Skeletal muscle tissue (tissue), 4 donors: ENCODE measurements around the gene COG4. TPM values are rescaled to one million over a fixed set of nuclear protein-coding genes. Genes with fewer than 3 reads are reported as not detected.
A peak's percentile ranks its signal among the peaks of the same experiment; 100 is the strongest.
"Not testable (repeated sequence)": the region's sequence is repeated elsewhere in the genome, so short reads cannot be mapped to it uniquely, and the experiment has no call there.

Experiments used
- H3K27ac ChIP-seq: one replicate; pipeline ENCODE4 v1.7.0; 2013; ENCODE audit warnings: mild to moderate bottlenecking, low read depth, low read length, inconsistent platforms
- H3K27me3 ChIP-seq, 3 donors: one replicate each; pipeline ENCODE4 v1.7.0; 2013; ENCODE audit warnings: low read length in 3 of 3; ENCODE audit not compliant: control insufficient read depth in 3 of 3, insufficient read depth in 3 of 3
- H3K36me3 ChIP-seq, 3 donors: one replicate each; pipeline ENCODE4 v1.7.0; 2013; ENCODE audit warnings: low read length in 3 of 3; ENCODE audit not compliant: control insufficient read depth in 3 of 3, insufficient read depth in 3 of 3
- H3K4me1 ChIP-seq, 3 donors: one replicate each; pipeline ENCODE4 v1.7.0; 2013; ENCODE audit warnings: low read length in 3 of 3, mild to moderate bottlenecking in 3 of 3; ENCODE audit not compliant: control insufficient read depth in 3 of 3, insufficient read depth in 3 of 3
- H3K4me3 ChIP-seq, 3 donors: one replicate each; pipeline ENCODE4 v1.7.0; 2013; ENCODE audit warnings: low read length in 3 of 3
- H3K9ac ChIP-seq, 3 donors: one replicate each; pipeline ENCODE4 v1.7.0; 2013; ENCODE audit warnings: low read length in 3 of 3, mild to moderate bottlenecking in 3 of 3, moderate library complexity in 2 of 3, low read depth in 1 of 3
- H3K9me3 ChIP-seq, 3 donors: one replicate each; pipeline ENCODE4 v1.7.0; 2013; ENCODE audit warnings: low read length in 3 of 3; ENCODE audit not compliant: control insufficient read depth in 3 of 3
- total RNA-seq: library from RNA; depleted of rRNA; stranded (reverse); fragments of >200 nt; gene quantifications from one replicate; pipeline ENCODE4 v1.2.3, GENCODE V29; 2014
- donor health status: Osteomylitis.

COG4 gene
- total RNA-seq, 1 donor from 2014 or later, result 66.8 TPM

GRCh38 chr16:70450142-70451003, 73.0 kb downstream of the COG4 start:
- H3K27me3 ChIP-seq, H3K9ac ChIP-seq, H3K4me3 ChIP-seq, H3K36me3 ChIP-seq, H3K27ac ChIP-seq, H3K9me3 ChIP-seq: not testable (repeated sequence)
- H3K4me1 ChIP-seq, result peaks cover 7 to 10% (median 7%) of the 10 kb centered on the region in 3 donors

GRCh38 chr16:70448075-70448474, 75.3 kb downstream of the COG4 start:
- Histone ChIP-seq H3K4me1 (no peaks in the 10 kb centered on the region), H3K36me3 (no peaks in the 10 kb centered on the region), H3K27me3 (no peaks in the 10 kb centered on the region), H3K4me3 (no peak overlapping the region), H3K9ac (no peak overlapping the region), H3K9me3 (no peaks in the 10 kb centered on the region), H3K27ac (no peak overlapping the region)

- no peak overlapping the region for H3K4me3 ChIP-seq
- peaks cover 4 to 6% (median 5%) of the 10 kb centered on the region in 3 donors for H3K4me1 ChIP-seq
- no peaks in the 10 kb centered on the region for H3K36me3 ChIP-seq
- H3K9me3 ChIP-seq, result no peaks in the 10 kb centered on the region
- no peaks in the 10 kb centered on the region for H3K27me3 ChIP-seq
- no peak overlapping the region for H3K9ac ChIP-seq
- H3K27ac ChIP-seq, result no peak overlapping the region
These were observed 78.9 kb downstream of the COG4 start for GRCh38 chr16:70444249-70445063.

- Histone ChIP-seq H3K27ac (no peak overlapping the region), H3K4me1 (peaks cover 16 to 19% (median 16%) of the 10 kb centered on the region in 3 donors), H3K4me3 (no peak overlapping the region), H3K27me3 (no peaks in the 10 kb centered on the region), H3K36me3 (no peaks in the 10 kb centered on the region), H3K9ac (no peak overlapping the region), H3K9me3 (no peaks in the 10 kb centered on the region)
These were observed 81.0 kb downstream of the COG4 start for GRCh38 chr16:70442344-70442743.

- Histone ChIP-seq H3K27me3 (no peaks in the 10 kb centered on the region), H3K4me1 (peaks cover 24 to 28% (median 24%) of the 10 kb centered on the region in 3 donors), H3K27ac (no peak overlapping the region), H3K9me3 (no peaks in the 10 kb centered on the region), H3K9ac (no peak overlapping the region), H3K36me3 (no peaks in the 10 kb centered on the region), H3K4me3 (no peak overlapping the region)
These were observed 81.9 kb downstream of the COG4 start for GRCh38 chr16:70441406-70441990.

GRCh38 chr16:70440009-70440692, 83.2 kb downstream of the COG4 start:
- H3K27me3 ChIP-seq, result no peaks in the 10 kb centered on the region
- H3K27ac ChIP-seq, result no peak overlapping the region
- peaks cover 27 to 34% (median 29%) of the 10 kb centered on the region in 3 donors for H3K4me1 ChIP-seq
- no peak overlapping the region for H3K4me3 ChIP-seq
- H3K9ac ChIP-seq, result peak overlapping the region in 1 of 3 donors; percentile 81
- no peaks in the 10 kb centered on the region for H3K36me3 ChIP-seq
- H3K9me3 ChIP-seq, result no peaks in the 10 kb centered on the region

GRCh38 chr16:70438969-70439862, 84.1 kb downstream of the COG4 start, which contains the start of gene ST3GAL2:
ST3GAL2 (minus strand) TSS chr16:70439100; CDS start chr16:70398530, 40,570 bp downstream.
- Histone ChIP-seq H3K4me3 (peak within 1 kb of the TSS; percentile 86 to 91 (median 89)), H3K9me3 (no peaks in the 10 kb centered on the region), H3K27ac (peak within 1 kb of the TSS; percentile 56), H3K9ac (peak within 1 kb of the TSS; percentile 81 to 88 (median 84)), H3K27me3 (no peaks in the 10 kb centered on the region), H3K36me3 (no peaks in the 10 kb centered on the region), H3K4me1 (peaks cover 36 to 43% (median 38%) of the 10 kb centered on the region in 3 donors)

- peak overlapping the region; percentile 84 to 91 (median 89) for H3K4me3 ChIP-seq
- H3K9me3 ChIP-seq, result no peaks in the 10 kb centered on the region
- peak overlapping the region; percentile 56 for H3K27ac ChIP-seq
- H3K27me3 ChIP-seq, result no peaks in the 10 kb centered on the region
- H3K9ac ChIP-seq, result peak overlapping the region; percentile 77 to 88 (median 84)
- H3K36me3 ChIP-seq, result no peaks in the 10 kb centered on the region
- peaks cover 43 to 50% (median 45%) of the 10 kb centered on the region in 3 donors for H3K4me1 ChIP-seq
These were observed 84.8 kb downstream of the COG4 start for GRCh38 chr16:70438585-70438968.
